GM06990 (cell line): Measurements from ENCODE around the gene CYP2C18.
"Not testable (repeated sequence)": the region's sequence is repeated elsewhere in the genome, so short reads cannot be mapped to it uniquely, and the experiment has no call there.

Source experiments
- DNase-seq: peaks from one replicate; pipeline ENCODE4 v3.0.0-alpha.2; 2011; ENCODE audit not compliant: insufficient read length; ENCODE audit errors: extremely low read depth
- H3K27me3 ChIP-seq: replicated peaks from 2 replicates; pipeline ENCODE4 v1.6.0; 2011; ENCODE audit warnings: low read length; ENCODE audit not compliant: control insufficient read depth, insufficient read depth
- H3K36me3 ChIP-seq: 2 replicates; pipeline ENCODE4 v1.5.1; 2011; ENCODE audit warnings: low read length; ENCODE audit not compliant: control insufficient read depth, insufficient read depth
- H3K4me3 ChIP-seq: replicated peaks from 2 replicates; pipeline ENCODE4 v1.5.1; 2011; ENCODE audit warnings: low read depth, mild to moderate bottlenecking, control low read depth, low read length
- TF ChIP-seq, protein P1 (sequence below): IDR thresholded peaks from 2 replicates; pipeline ENCODE4 v1.5.1; 2011; ENCODE audit warnings: low read length, control low read depth, mild to moderate bottlenecking, inconsistent platforms; ENCODE audit not compliant: insufficient read depth, poor library complexity, severe bottlenecking

The CYP2C18 gene

DNA sequence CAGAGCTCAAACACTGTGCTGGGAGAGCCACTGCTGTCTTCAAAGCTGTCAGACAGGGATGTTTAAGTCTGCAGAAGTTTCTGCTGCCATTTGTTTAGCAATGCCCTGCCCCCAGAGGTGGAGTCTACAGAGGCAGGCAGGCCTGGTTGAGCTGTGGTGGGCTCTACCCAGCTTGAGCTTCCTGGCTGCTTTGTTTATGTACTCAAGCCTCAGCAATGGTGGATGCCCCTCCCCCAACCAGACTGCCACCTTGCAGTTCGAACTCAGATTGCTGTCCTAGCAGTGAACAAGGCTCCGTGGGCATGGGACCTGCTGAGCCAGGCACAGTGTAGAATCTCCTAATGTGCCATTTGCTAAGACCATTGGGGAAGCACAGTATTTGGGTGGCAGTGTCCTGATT lies 74.4 kb downstream of the CYP2C18 start:
- Histone ChIP-seq H3K27me3 (no peaks in the 10 kb centered on the region), H3K4me3 (no peak overlapping the region), H3K36me3 (no peaks in the 10 kb centered on the region)
- no peak for DNase-seq
- TF ChIP-seq, protein P1, sequence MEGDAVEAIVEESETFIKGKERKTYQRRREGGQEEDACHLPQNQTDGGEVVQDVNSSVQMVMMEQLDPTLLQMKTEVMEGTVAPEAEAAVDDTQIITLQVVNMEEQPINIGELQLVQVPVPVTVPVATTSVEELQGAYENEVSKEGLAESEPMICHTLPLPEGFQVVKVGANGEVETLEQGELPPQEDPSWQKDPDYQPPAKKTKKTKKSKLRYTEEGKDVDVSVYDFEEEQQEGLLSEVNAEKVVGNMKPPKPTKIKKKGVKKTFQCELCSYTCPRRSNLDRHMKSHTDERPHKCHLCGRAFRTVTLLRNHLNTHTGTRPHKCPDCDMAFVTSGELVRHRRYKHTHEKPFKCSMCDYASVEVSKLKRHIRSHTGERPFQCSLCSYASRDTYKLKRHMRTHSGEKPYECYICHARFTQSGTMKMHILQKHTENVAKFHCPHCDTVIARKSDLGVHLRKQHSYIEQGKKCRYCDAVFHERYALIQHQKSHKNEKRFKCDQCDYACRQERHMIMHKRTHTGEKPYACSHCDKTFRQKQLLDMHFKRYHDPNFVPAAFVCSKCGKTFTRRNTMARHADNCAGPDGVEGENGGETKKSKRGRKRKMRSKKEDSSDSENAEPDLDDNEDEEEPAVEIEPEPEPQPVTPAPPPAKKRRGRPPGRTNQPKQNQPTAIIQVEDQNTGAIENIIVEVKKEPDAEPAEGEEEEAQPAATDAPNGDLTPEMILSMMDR, result no peak

DNA sequence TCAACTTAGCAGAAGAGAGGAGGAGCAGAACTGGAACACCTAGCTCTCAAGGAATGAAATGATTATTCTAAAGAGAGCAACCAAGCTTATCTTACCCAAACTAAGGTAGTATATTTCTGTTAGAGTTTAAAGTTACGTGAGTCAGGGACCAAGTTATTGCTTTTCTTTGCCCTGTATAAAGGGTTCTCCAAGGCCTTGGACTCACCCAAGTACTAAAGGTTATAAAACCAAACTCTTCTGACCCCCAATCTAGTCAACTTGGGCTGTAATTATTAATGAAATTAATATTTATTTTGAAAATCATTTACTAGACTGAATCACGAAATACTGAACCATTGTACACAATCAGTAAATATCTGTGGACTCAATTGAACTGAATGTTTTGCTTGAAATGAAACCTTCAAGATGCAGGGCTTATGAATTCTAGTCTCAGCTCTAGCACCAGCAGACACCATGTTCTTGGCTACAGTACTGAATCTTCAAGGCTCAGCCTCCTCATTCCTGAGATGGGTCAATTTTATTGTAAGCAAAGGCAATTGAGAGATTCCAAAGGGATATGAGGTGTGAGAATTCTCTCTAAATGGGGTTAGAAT lies 77.2 kb downstream of the CYP2C18 start:
- TF ChIP-seq, protein P1, result no peak
- H3K27me3 ChIP-seq, result no peaks in the 10 kb centered on the region

DNA sequence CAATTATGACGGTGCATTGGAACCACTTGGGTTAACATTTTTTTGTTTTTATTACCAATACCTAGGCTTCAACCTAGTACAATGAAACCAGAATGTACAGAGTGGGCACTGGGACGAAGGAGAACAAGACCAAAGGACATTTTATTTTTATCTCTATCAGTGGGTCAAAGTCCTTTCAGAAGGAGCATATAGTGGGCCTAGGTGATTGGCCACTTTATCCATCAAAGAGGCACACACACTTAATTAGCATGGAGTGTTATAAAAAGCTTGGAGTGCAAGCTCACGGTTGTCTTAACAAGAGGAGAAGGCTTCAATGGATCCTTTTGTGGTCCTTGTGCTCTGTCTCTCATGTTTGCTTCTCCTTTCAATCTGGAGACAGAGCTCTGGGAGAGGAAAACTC lies 78.9 kb downstream of the CYP2C18 start, which contains the start of gene CYP2C19:
Gene CYP2C19 (plus strand): TSS at position 289 of the 400 bp plus-strand sequence. CDS start 25 bp downstream, at position 314.
- no peaks in the 10 kb centered on the region for H3K36me3 ChIP-seq
- TF ChIP-seq, protein P1, result no peak
- DNase-seq, result no peak
- H3K27me3 ChIP-seq, result no peaks in the 10 kb centered on the region
- H3K4me3 ChIP-seq, result no peak within 1 kb of the TSS

More for the DNA sequence above, 77.2 kb downstream of the CYP2C18 start:
- no peak overlapping the region for H3K4me3 ChIP-seq
- H3K36me3 ChIP-seq, result no peaks in the 10 kb centered on the region
- no peak for DNase-seq

DNA sequence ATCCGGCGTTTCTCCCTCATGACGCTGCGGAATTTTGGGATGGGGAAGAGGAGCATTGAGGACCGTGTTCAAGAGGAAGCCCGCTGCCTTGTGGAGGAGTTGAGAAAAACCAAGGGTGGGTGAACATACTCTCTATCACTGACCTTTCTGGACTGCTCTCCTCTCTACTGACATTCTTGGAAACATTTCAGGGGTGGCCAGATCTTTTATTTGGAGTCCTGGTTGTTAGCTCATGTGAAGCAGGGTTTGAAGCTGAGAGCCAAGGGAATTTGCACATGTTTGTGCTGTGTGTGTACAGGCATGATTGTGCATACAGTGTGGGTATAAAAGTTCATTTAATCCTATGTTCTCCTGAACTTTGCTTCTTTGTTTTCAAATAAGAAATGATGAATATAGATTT lies 91.9 kb downstream of the CYP2C18 start:
- not testable (repeated sequence) for H3K27me3 ChIP-seq, H3K4me3 ChIP-seq, H3K36me3 ChIP-seq, DNase-seq

DNA sequence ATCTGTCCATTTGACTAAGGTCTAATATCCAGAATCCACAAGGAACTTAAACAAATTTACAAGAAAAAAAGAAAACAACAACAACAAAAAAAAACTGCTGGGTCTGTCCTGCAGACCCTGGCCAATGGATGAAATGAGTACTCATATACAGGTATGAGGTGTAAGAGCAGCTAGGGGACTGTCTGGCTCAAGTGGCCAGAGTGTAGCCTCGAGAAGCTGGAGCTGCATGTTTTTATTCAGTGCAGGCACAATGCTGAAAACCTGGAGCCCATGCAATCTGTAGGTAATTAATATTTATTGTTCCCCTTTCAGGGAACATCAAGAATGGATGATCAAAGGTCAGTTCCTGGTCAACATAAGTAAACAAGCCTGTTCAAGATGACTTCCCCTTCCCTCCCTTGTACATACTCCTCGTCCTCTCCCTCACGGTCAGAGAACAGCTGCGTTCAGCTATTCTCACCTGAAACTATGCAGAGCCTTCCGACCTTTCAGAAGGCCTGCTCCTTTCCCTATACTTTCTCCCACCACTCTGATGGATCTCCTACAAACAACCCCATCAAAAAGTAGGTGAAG lies 94.4 kb downstream of the CYP2C18 start:
- DNase-seq, result no peak
- H3K27me3 ChIP-seq, result no peaks in the 10 kb centered on the region
- no peaks in the 10 kb centered on the region for H3K36me3 ChIP-seq
- TF ChIP-seq, protein P1, result no peak
- H3K4me3 ChIP-seq, result no peak overlapping the region

DNA sequence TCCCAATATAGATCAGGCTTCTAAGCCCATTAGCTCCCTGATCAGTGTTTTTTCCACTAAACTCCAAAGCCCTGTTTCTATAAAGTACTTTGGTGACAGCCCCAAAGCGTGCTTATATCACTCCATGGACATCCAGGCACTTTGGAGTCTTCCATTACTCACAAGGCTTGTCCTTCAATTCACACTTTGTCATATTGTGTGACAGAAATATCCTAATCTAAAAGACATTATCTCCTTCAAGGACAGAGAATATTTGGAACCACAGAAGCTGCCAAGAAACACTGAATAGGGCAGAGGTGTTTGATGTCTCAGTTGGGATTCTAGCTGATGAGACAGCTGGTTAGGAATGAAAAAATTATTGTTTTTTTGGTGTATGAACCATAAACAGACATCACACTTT lies 97.3 kb downstream of the CYP2C18 start:
- H3K27me3 ChIP-seq, result no peaks in the 10 kb centered on the region
- no peak for DNase-seq
- H3K4me3 ChIP-seq, result no peak overlapping the region
- H3K36me3 ChIP-seq, result no peaks in the 10 kb centered on the region
- TF ChIP-seq, protein P1, result no peak
